RCC 7860 (cell line): Measurements from ENCODE around the gene RAPGEF1.

Experiments used
- DNase-seq: peaks from one replicate; pipeline ENCODE4 v3.0.0-alpha.2; 2015; ENCODE audit warnings: low spot score
- FAIRE-seq: peaks from 2 replicates; lab custom pipeline; 2012; peaks lifted over from hg19 to GRCh38; lab: Jason Lieb, UNC

The RAPGEF1 gene

GRCh38 chr9:131545786-131546335, 194.0 kb downstream of the RAPGEF1 start:
- no peak for DNase-seq

GRCh38 chr9:131545003-131545785, 194.7 kb downstream of the RAPGEF1 start, which contains the start of gene PRRT1B:
Gene PRRT1B, plus strand, starts transcription at chr9:131545523. Its CDS starts 93 bp downstream, at chr9:131545616.
- DNase-seq (peak; percentile 63), FAIRE-seq (no peak)

More at GRCh38 chr9:131545786-131546335, 194.0 kb downstream of the RAPGEF1 start:
- FAIRE-seq = no peak

GRCh38 chr9:131543141-131543540, 196.7 kb downstream of the RAPGEF1 start:
- FAIRE-seq = no peak
- no peak for DNase-seq

GRCh38 chr9:131539223-131539923, 200.5 kb downstream of the RAPGEF1 start:
- FAIRE-seq = no peak
- DNase-seq = no peak

- FAIRE-seq (no peak), DNase-seq (no peak)
These were observed 201.9 kb downstream of the RAPGEF1 start for GRCh38 chr9:131537946-131538345.

GRCh38 chr9:131534721-131535237, 205.1 kb downstream of the RAPGEF1 start:
- DNase-seq (no peak), FAIRE-seq (no peak)

GRCh38 chr9:131530920-131531832, 208.7 kb downstream of the RAPGEF1 start, which contains the start of gene UCK1:
Gene UCK1, minus strand, starts transcription at chr9:131531263. Its CDS starts 89 bp downstream, at chr9:131531174.
- DNase-seq (peak; percentile 51), FAIRE-seq (no peak)

GRCh38 chr9:131530546-131530919, 209.3 kb downstream of the RAPGEF1 start:
- FAIRE-seq = no peak
- DNase-seq = peak; percentile 36

GRCh38 chr9:131529597-131530545, 210.0 kb downstream of the RAPGEF1 start:
- DNase-seq = no peak
- FAIRE-seq = no peak

- FAIRE-seq = no peak
These were observed 210.9 kb downstream of the RAPGEF1 start for GRCh38 chr9:131528886-131529505.

GRCh38 chr9:131528186-131528585, 211.7 kb downstream of the RAPGEF1 start:
- DNase-seq = no peak
- no peak for FAIRE-seq

More at GRCh38 chr9:131528886-131529505, 210.9 kb downstream of the RAPGEF1 start:
- no peak for DNase-seq
